Measurements from ENCODE around the gene ATP2B2.

ATP2B2 gene

GRCh38 chr3:10453431-10454163, 51.8 kb downstream of the ATP2B2 start:
- no peak for DNase-seq (ENCODE audit: low read depth in 2 of 2, low spot score in 1 of 2)

DNA sequence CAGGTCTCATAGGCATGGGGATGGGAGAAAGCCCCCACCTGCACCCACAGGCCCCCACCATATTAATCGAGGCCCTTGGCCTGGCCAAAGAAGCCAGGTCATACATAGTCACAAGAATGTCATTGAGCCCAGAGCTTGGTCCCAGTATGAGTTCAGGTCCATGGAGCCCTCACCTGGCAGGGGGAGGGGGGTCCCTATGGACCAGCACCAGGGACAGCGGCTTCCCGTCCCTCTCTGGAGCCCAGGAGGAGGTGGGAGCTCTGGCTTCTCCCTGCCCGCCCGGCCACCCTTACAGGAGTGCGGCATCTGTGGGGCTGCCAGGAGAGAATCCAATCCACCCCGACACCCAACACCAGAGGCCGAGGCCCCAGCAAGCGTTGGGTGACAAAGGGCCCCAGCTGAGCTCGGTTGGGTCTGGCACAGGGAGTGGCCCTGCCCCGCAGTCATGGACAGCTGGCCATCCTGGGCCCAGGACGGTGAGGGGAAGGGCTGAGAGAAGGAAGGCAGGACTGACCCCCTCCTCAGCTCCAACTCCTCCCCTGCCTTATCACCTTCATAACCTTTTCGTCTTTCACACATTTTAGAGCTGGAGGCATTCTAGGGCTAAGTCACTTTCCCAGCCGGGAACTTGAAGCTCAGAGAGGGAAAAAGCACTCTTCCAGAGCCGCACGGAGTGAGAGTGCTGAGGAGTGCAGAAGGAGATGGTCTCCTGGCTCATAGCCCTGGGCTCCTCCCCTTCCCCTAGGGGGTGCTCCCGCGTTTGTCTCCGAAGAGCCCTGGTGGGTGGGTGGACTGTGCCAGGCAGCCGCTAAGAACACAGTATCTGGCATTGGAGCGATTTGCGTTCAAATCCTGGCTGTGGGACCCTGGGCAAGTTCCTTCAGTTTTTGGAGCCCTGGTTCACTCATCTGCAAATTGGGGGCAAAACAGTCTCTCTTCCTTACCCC, 54.6 kb downstream of the ATP2B2 start:
- DNase-seq (ENCODE audit: low read depth in 2 of 2, low spot score in 1 of 2), result no peak

GRCh38 chr3:10449436-10449835, 56.0 kb downstream of the ATP2B2 start:
- DNase-seq (ENCODE audit: low read depth in 2 of 2, low spot score in 1 of 2), result no peak

GRCh38 chr3:10448544-10448943, 56.8 kb downstream of the ATP2B2 start:
- DNase-seq (ENCODE audit: low read depth in 2 of 2, low spot score in 1 of 2), result no peak

DNA sequence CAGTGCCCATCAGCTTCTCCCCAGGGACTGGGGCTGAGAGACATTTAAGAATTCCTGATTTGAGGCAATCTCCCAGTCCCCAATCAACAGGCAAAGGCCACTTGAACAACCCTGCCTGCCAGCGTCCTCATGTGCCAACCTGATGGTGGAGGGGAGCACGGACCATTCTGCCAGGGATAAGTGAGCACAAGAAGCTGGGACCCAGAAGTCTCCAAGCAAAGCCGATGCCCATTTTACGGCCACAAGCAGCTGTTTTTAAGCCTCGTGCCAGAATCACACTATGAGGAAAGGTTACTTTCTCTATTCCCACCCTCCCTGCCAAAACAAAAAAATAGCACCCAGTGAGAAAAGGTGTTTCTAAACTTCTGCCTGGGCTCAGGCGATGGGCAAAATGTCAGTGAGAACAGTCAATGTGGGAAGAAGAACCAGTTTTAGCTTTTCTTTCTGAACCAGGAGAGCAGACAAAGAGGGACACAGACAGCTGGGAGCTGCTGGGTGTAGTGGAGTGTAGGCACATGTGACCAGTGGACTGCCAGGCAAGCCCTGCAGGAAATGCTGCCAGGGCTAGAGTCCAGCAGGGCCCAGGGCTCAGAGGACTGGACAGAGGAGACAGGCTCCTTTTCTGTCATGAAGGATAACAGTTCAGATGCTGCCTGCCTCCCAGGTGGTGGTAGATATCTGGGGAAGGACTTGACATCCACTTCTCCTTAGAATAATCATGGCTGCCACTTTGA, 57.7 kb downstream of the ATP2B2 start:
- no peak for DNase-seq (ENCODE audit: low read depth in 2 of 2, low spot score in 1 of 2)

GRCh38 chr3:10447110-10447509, 58.3 kb downstream of the ATP2B2 start:
- DNase-seq (ENCODE audit: low read depth in 2 of 2, low spot score in 1 of 2), result no peak

DNA sequence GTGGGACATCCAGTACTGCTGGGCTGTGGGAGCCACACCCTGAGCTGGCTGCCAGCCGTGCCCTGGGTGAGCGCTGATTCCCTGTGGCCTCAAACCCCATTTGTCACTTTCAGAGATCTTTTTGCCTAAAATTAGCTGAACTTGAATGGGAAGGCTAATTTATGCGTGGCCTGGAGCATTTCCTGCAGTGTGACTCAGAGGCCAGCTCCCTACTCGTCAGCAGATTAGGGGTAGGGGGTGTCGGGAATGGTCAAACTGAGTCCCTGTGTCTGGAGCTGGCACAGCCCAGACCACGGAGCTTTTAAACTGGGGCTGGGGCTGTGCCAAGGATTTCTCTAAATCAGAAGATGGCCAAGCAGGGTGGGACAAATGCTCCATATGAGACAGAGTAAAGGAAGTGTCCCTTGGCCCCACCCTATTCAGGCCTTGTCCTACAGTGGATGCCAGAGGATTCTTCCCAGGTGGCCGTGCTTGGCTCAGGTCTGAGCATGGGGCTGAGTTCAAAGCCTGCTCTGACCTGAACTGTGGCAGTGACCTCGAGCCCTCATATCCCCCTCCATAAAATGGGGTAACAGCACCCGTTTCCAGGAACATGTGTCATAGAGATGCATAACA, 59.7 kb downstream of the ATP2B2 start:
- no peak for DNase-seq (ENCODE audit: low read depth in 2 of 2, low spot score in 1 of 2)

DNA sequence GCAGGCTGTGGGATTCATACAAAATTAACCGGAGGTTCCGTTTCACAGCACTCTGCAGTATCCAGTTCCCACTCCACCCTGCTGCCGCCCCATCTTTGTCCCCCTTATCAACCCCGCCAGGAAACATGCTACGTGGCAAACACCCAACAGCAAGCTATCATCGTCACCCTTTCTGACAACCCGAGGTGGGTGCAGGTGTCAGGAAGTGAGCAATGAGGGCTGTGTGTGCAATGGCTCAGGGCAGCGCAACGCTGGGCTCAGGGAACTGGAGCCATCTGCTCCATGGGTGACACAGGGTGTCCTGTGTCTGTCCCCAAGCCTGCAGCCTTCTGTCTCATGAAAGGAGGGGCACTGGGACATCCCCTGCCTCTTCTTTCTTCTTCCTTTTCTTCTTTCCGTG, 60.9 kb downstream of the ATP2B2 start:
- no peak for DNase-seq (ENCODE audit: low read depth in 2 of 2, low spot score in 1 of 2)

- no peak for DNase-seq (ENCODE audit: low read depth in 2 of 2, low spot score in 1 of 2)
Observed at GRCh38 chr3:10444110-10444429, 61.3 kb downstream of the ATP2B2 start.

GRCh38 chr3:10443272-10444109, 61.9 kb downstream of the ATP2B2 start:
- DNase-seq (ENCODE audit: low read depth in 2 of 2, low spot score in 1 of 2), result no peak

GRCh38 chr3:10442151-10442795, 63.1 kb downstream of the ATP2B2 start:
- no peak for DNase-seq (ENCODE audit: low read depth in 2 of 2, low spot score in 1 of 2)

DNA sequence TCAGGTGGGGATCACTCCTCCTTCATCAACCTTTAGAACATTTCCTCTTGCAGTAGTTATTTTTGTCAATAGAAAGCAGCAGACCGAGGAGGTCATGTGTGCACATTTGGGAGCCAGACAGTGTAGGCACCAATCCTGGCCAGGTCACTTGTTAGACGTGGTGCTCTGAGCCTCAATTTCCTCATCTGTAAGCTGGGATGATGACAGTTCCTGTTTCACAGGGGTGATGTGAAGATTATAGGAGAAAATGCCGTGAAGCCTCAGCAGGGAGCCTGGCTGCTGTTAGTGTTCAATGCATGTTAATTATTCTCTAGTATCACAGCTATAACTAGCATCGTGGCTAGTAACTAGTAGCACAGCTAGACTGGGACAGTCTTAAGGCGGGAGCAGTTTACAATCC, 64.7 kb downstream of the ATP2B2 start:
- DNase-seq (ENCODE audit: low read depth in 2 of 2, low spot score in 1 of 2), result no peak

- DNase-seq (ENCODE audit: low read depth in 2 of 2, low spot score in 1 of 2), result no peak
Observed at GRCh38 chr3:10438902-10439610, 66.3 kb downstream of the ATP2B2 start.

- DNase-seq (ENCODE audit: low read depth in 2 of 2, low spot score in 1 of 2), result no peak
Observed at GRCh38 chr3:10437995-10438901, 67.1 kb downstream of the ATP2B2 start.

GRCh38 chr3:10437272-10437994, 68.0 kb downstream of the ATP2B2 start:
- DNase-seq (ENCODE audit: low read depth in 2 of 2, low spot score in 1 of 2), result peak; percentile 71 to 76

DNA sequence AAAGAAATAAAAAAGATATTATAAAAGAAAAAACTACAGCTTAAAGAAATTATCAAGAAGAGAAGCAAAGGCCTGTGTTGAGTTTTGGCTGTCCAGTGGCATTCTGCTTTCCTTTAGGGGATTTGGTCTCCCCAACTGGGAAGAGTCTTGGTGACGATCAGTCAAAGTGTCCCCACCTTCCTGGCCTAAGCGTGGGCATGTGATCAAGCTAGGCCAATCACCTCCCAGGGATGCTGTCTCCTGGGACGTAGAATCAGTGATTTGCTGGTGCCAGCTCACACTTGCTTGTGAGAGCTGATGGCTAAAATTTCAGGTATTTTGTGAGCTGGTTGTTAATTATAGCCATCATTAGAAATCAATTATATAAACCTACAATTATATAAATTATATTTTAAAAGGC, 69.5 kb downstream of the ATP2B2 start:
- DNase-seq (ENCODE audit: low read depth in 2 of 2, low spot score in 1 of 2), result no peak

DNA sequence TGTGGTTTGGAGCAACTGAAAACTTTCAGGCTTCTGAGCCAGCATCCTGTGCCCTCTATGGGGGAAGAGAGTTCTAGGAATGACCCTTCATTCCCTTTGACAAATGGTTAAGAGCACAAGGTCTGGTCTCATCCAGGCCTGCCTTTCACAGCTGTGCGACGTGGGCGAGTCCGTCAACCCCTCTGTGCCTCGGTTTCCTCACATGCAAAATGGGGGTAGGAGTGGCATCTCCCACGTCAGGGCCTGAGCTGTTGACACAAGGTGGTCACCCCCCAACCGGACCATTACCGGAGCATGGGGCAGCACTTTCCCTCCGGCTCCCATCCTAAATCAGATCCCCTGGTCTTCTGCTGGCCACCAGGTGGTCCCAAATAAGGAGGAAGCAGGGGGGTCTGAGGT, 70.4 kb downstream of the ATP2B2 start:
- DNase-seq (ENCODE audit: low read depth in 2 of 2, low spot score in 1 of 2), result no peak
